ENCODE measurements around the gene HOXA10.
A peak's percentile ranks its signal among the peaks of the same experiment; 100 is the strongest.

The HOXA10 gene

DNA sequence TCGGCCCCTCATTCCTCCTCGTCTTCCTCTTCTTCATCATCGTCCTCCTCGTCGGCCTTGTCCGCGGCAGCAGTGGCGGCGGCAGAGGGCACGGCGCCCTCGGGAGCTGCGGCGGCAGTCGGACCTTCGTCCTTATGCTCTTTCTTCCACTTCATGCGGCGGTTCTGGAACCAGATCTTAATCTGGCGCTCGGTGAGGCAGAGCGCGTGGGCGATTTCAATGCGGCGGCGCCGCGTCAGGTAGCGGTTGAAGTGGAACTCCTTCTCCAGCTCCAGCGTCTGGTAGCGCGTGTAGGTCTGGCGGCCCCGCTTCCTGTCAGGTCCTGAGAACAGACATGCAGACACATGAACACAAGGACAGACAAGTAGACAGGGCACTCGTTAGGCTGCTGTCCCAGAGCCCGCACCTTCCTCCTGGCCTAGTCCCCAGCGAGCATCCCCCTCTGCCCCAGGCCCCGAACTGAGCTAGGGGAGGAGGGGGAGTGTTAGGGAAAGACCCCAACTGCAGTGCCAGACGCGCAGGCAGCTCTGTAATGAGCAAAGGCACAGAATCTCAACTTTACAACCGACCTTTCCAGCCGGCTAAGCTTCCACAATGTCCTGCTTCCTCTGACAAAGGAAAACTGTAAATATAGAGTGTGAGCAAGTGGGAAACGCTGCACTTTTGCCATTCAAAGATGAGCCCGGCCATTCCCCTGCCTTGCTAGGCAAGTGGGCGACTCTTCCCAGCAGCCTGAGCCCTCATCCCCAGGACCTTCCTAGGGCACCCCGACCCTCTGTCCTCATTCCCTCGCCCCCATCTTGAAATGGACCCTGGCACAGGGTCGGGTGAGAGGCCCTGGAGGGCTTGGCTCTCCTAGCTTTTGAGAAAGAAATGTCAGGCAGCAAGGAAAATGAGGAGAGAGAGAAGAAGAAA is 19.0 kb downstream of the HOXA10 start:
- peak; percentile 49 to 55 for DNase-seq

DNA sequence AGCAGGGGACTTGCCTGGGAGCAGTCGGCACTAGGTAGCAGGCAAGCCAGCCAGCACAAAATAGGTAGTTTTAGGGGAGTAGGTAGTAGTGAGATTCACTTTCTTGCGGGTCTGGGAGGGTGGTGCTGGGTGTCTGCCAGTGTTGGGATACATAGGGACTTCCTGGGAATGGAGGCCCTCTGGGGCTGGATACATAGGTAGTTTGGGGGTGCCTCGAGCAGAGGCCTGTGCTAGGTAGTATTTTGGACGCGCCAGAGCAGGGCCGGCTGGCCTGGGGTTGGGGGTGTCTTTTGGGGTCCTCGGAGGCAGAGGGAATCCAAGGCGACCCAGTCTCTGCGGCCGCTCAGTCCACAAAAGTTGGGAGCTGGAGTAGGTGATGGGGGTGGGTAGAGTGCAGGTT is 19.8 kb downstream of the HOXA10 start:
- DNase-seq: no peak

DNA sequence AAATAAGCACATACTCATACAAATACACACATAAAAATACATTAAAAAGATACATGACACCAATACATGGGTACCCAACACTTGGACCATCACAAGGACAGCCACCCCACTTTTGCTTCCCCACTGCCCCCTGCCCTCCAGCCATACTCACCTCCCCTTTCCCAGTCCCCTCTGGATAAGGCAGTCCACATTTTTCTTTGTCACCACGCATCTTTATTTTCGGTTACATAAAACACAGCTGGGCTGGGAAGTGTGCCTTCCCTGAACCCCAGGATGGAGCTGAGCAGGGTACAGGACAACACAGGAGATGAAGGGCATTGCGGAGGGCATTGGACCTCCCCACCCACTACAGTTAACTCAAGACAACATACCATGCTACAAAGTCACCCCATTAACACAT is 20.6 kb downstream of the HOXA10 start:
- no peak for DNase-seq

DNA sequence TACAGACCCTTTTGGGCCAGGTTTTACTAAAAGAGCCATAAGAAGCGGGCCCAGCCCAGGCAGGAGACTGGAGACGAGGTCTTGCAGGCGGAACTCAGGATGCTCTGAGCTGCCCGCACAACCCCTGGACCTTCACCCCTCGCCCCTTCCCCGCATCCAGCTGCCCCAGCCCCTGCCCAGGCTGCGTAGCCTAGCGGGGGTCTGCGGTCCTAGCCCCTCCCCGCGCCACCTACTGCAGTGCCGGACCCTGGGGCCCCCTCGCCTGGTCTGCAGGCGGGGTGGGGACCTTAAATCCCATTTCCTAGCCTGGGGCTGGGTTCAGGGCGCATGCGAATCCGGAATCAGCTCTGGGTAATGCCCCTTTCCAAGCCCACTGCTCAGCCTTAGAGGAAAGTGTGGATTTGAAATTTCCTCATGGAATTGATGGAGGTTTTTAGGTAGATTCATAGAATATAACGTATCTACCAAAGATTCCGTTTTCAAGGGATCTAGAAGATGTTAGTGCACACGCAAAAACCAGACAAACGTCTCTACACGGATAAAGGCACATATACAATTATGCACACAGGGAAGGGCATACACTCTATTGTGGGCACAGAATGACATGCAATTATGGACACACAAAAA is 21.2 kb downstream of the HOXA10 start:
- no peak for DNase-seq

DNA sequence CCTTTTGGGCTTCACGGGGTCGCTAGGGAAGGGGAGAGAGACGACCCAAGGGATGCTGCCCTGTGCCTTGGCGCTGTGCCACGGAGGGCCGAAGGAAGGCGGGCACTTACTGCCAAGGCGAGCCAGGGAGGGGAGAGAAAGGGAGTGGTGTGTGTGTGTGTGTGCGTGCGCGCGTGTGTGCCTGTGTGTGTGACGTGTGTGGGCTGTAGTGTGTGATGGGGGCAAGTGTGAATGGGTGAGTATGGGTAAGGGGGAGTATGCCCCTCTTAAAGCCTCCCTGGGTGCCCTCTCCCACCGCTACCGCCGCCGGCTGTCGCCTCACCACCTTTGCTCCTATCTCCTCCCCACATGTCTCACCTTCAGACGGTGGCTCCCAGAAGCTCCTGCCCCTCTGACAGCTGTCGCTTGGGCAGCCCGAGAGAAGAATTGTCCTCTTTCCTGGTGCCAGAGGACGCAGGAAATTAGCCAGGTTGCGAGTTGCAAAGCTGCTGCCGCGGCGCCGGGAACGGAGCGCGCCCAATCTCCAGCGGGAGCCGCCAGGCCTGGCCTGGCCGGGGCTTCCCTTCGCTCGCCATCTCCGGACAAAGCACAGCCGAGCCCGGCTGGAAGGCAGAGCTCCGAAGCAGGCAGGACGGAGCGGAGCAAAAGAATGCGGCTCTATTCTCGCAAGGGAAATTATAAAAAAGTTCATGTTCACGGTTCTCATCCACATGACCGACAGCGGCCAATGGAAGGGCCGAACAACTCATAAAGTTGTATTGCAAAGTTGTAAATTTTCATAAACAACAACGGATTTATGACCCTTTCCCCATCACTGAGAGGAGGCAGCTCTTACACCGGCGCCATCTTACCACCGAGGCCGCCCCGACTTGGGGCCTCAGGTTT is 21.9 kb downstream of the HOXA10 start, which contains the start of gene HOXA3:
HOXA3 (minus strand) TSS at position 653 of the 885 bp plus-strand sequence. CDS start 41,943 bp downstream, outside the sequence.
- DNase-seq: no peak

DNA sequence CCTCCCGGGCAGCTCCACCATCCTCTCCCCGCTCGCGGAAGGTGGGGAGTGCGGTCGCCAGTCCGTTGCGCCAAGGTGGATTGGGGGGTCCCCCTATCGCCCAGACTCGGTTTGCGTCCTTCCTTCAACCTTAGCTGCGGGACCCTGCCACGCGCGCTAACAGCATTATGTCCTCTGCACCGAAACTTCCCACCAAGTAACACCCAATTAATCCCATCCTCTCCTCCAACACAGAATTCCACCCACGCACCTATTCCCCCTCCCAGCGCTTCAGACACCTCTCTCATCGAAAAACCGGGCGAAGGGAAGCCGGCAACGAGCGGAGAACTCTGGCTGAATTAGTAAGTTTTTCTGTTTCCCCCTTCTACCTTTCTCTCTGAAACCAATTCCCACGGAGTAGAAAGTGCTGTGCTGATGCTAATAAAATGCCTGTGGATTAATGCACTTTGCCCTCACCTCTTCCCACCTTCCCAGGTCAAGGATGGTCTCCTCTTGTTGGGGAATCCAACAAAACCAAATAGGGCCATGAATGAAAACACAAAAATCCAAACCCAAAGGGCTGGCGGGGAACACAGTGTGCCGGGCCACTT is 22.7 kb downstream of the HOXA10 start:
- no peak for DNase-seq

DNA sequence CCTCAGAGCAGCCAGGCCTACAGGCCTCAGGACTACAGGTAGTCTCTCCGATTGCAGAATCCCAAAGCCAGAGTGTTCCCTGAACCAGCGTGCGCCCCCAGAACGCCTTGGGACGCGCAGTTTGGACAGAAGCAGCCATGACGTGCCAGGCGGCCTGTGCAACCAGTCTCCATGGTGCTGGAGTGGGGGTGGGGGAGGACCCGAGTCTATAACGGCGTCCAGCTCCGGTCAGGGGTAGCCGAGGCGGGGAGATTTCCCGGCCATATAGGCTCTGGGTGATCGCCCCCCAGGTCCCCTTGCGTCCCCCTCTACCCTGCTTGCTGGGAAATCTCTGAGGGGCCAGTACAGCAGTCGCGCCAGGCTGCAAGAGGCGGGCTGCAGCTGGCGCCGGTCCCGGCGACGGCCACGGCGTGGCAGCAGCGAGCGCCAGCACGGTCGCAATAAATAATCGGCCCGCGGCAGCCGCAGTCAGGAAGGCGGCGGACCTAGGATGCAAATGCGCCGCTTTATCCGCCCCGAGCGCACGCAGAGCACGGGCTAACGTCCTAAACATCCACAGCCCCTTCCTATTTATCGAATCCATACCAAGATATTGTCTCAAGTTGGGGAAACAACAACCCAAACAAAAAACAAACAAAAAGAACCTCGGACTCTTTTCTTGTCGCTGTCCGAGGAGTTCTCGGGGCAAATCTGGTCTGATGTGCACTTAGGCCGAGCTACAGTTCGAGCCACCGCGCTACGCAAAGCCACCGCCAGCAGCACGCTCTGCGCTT is 23.4 kb downstream of the HOXA10 start:
- peak; percentile 48 to 52 for DNase-seq

DNA sequence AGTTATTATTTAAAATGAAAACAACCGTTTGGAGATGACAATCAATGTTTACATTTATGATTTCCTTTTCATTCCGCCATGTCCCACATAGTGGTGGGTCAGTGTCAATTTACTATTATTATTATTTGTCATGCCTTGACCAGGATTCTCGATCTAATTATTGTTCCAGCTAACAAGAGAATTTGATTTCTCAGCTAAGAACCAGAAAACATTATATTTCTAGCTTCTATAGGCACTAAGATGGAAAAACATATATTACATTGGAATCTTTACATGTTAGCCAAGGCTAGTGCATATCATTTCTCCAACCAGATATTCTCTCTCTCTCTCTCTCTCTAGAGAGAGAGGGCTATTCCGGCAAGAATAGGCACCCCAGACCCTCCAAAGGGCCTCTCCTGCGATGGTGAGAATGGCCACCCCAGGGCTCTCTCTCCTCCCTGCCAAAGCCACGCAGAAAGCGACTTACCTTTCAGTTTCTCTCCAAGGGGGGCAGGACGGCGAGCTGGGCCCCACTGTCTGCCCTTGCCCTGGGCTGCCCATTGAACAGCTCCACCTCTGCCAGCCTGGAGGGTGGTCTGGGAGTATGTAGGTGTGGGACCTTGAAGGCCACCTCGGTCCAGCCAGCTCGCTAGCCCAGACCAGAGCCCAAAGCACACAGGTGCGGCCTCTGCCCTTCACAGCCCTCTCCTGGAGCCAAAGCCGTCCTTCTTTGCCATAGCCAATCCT is 24.1 kb downstream of the HOXA10 start:
- no peak for DNase-seq

DNA sequence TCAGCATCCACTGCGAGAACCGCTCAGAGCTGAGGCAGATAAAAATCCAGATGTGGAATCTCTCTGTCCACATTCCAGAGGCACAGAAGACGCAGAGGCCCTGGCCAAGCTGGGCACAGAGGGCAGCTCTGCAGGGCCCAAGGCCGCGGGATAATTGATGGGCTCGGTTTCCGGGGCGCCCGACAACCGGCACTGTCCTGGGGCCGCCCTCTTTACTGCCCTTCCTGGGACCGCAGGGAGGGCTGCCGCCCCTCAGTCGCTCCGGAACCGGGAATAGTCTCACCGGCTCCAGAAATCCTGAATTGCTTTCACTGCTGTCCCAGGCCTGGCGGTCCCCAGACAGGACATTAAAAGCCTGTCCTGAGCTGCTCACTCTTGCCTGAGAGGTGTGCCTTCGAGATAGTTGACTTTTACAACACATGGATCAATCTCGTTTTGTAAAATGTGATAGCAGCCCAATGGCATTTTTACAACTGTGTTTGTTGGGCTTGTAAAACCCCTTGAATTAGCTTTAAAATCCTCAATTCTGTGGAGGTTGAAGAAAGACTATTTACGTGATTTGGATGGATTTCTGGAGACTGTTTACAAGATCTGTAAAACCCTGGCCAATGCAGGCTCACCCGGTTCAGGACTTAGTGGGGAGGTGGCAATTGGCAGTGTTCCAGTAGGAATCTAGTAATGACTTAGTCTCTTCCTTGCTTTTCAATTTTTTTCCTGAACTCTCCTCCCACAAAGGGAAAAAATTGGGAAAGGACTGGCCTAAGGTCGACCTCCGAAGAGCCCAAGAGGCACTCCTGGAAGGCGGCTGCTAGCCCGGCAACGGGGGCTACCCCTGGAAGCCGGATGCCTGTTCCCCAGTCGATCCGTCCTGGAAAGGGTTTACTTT is 25.1 kb downstream of the HOXA10 start:
- DNase-seq: no peak

DNA sequence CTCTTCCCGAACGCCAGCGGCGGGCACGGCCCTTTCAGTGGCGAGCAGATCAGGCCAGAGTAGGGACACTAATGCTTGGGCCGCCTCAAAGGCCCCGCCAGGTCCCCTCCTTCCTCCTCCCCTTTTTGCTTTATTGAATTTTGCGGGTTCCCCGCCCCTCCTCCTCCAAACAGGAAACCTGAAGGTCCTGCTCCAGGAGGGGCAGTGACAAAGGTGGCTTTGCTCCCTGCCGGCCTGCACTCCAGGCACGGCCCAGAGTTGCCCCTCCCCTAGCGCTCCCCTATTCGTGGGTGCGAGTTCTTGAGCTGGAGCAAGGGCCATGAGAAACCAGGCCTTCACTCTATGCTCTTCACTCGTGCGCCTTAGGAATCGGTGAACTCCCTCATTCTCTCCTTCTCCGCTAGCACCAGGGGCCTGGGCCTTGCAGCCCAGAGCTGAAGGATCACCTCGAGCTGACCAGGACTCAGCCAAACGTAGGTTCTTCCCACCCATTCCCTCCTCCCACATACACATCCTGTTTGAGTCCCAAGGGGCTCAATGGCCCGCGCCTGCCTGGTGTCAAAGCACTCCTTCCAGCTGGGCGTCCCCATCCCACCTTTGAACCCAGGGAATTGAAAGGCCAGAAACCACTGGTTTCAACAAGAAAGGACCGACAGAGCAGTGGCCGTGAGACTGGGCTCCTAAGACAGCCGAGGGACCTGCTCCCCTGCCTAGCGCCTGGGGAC is 25.9 kb downstream of the HOXA10 start:
- no peak for DNase-seq

DNA sequence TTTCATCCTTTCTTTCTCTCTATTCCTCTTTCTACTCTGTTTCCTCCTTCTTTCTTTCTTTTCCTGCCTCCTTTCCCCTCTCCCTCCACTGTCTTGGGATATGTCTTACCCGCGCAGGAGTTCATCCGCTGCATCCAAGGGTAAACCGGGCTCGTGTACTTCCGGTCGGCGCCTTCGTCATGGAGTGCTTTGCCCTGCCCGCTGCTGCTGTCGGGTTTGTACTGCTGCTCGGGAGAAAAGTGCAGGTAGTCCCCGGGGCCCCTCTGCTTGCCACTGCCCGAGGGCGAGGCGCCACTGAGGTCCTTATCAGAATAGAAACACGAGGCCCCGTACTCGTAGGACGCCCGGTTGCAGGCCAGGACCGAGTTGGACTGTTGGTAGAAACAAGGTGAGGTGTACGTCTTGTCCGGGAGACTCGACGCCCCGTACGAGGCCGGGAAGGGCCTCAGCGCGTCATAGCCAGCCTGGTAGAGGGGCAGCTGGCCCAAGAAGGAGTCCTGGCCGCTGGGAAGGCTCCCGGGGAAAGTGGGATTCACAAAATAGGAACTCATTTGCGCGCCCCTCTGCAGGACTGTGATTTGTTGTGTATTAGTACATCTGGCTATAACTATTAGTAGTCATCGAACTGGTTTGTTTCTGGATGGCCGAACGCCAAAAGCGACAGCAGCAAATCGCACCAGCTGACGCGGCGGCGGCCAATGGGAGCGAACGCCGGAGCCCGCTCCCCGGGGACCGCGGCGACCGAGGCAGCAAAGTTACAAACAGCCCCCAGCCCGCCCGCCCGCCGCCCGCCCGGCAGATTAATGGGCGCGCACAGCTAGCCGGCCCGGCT is 26.7 kb downstream of the HOXA10 start, which contains the start of gene HOXA6:
HOXA6 (minus strand) TSS at position 576 of the 832 bp plus-strand sequence; CDS start at position 551, 25 bp downstream.
- DNase-seq: no peak

DNA sequence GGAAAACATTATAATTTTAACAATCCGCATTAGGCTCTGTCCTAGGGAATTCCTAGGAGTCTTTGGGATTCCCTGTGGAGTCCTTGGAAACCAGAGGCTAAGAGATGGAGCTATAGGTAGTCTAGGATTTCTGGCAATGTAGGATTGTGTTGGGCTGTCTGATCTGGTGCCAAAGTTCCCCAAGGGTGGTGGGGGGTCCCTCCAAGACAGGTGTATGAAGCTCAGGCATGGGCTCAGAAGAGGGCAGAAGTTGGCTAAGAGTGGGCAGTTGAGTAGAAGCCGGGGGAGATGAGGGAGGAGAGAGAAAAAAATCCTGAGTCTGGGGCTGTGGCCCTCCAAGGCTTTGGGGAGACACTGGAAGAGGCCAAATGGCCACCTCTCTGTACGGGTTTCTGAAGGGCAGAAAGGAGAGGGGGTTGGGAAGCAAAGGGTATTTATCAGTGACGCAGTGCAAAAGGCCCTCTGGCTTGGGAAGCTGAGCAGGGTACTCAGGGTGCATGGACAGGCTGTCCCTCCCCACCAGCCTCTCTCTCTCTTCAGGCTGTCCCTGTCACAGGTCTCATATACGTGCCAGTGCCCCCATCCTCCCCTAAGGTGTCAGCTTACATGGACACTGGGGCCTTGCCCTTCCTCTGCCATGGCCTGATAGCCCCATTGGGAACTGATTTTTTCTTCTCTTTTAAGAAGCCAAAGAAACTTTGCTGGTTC is 27.5 kb downstream of the HOXA10 start:
- DNase-seq: no peak

DNA sequence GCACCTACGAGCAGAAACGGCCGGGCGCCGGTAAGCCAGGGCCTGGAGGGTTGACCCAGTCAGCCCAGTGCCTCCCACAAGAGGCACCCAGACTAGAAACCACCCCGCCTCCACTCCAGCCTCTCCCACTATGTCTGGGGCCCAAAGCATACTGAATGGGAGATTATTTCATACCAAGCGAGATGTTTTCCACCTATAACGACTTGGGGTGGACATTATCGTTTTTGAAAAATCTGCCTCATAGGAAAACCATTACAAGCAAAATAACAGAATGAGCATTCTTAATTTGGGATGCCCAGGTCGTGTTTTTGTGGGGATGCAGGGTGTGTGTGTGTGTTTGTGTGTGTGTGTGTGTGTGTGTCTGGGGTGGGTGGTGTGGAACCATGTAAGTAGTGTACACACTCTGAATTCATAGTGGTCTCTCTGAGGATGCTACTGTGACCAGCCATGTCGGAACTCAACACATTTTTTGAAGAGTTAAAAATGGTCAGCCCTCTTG is 28.2 kb downstream of the HOXA10 start:
- DNase-seq: no peak

DNA sequence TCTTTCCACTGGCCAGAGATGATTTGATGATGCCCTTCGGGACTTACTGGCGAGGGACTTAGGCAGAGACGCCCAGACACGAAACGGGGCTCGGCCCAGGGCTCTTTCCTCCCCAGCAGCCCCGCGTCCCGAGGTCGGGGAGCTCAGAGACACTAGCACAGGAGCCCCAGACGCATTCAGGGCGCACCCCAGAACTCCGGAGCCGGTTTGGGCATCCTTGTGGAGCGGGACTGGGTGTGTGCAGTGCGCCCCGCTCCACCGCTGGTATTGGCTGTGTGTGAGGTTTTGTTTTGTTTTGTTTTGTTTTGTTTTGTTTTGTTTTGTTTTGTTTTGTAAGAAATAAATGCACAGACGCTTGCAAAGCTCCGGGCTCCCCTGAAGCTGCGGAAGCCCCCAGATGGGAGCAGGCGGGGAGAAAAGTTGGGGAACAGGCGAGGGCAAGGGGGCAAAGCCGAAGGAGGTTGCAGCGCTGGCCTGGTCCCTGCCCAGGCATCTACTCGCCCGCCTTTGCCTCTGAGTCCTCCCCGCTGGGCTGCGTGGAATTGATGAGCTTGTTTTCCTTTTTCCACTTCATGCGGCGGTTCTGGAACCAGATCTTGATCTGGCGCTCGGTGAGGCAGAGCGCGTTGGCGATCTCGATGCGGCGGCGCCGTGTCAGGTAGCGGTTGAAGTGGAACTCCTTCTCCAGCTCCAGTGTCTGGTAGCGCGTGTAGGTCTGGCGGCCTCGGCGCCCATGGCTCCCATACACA is 28.8 kb downstream of the HOXA10 start:
- DNase-seq: no peak

DNA sequence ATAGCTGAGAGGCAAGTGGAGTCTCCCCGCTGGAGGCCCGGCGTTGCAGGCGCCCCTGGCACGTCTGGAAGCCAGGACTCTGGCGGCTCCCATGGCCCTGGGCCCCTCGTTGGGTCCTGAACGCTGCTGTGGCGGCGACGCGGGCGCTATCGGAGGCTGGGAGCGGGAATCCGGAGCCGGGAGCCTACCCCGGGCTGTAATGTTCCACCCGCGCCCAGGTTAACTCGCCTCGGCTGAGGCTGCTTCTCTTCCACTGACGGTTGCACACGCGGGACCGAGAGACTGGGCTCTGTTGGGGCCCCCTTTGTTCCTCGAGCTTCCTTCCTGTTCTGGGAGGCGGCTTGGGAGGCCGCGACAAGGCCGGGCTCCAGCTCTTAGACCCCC is 29.3 kb downstream of the HOXA10 start:
- DNase-seq: no peak

DNA sequence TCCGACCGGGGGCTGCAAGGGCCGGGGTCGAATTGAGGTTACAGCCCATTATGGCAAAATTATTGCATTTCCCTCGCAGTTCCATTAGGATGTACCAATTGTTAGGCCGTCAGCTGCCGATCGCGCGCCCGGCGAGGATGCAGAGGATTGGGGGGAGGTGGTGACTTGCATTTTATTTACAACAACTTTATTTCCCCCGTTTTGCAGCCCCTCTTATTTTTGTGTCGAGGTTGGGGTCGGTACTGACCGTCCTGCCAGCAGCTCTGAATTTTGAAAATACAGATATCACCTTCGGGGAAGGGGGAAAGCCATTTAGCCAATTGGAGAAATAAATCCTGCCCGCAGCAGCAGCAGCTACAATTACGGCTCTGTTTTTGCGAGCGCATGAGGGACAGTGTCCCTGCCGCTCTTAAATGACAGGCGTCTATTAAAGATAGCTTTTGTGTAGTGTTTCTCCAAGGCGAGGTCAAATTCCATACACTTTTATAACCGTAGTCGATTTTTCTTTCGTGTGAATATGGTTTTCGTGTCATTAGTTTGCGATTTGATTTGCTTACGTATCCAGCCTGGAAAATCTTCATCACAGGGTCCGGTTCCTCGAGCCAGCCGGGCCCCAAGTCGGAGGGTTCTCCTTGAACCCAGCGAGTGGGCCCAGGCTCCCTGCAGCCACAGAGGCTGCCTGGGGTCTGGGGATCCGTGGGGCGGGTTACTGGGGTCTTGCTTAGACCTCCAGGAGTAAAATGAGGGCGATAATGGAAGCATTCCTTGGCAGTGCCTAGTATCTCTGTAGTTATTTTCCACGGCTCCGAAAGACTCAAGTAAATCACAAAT is 30.0 kb downstream of the HOXA10 start:
- DNase-seq: no peak

All from activated CD4-positive, alpha-beta T cell treated with anti-CD3 and anti-CD28 coated beads, Interleukin-2, amount 50 U/mL, for 4 hours (primary cell).